GM20431 (cell line): ENCODE measurements around the gene DLG1.

Source experiments
- in situ Hi-C: fragments of 300-500 bp; cut with MseI, MboI; formaldehyde crosslinking; loops from one replicate; pipeline ENCODE4 v1.15.0; 2020; ENCODE audit warnings: low sequenced_read_pairs; ENCODE audit not compliant: unreplicated experiment

The DLG1 gene

DNA sequence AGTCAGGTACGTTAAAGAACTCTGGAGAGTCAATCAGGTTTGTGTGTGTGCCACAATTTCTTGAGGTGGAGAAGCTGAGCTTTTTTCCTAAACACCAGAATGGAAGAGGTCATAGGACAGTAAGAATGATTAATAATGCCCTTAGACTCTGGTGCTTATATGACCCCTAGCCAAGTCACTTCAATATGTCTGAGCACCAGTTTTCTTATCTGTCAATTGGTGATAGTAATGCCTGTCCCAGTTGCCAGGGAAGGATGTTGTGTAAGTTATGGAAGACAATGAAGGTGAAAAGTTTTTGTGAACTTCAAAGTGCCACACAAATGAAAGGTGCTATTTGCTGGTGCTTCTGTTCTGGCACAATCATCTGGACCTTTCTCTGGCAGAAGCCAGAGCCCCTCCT is 22.2 kb upstream of the DLG1 start:
- in situ Hi-C loops = no loop called here

DNA sequence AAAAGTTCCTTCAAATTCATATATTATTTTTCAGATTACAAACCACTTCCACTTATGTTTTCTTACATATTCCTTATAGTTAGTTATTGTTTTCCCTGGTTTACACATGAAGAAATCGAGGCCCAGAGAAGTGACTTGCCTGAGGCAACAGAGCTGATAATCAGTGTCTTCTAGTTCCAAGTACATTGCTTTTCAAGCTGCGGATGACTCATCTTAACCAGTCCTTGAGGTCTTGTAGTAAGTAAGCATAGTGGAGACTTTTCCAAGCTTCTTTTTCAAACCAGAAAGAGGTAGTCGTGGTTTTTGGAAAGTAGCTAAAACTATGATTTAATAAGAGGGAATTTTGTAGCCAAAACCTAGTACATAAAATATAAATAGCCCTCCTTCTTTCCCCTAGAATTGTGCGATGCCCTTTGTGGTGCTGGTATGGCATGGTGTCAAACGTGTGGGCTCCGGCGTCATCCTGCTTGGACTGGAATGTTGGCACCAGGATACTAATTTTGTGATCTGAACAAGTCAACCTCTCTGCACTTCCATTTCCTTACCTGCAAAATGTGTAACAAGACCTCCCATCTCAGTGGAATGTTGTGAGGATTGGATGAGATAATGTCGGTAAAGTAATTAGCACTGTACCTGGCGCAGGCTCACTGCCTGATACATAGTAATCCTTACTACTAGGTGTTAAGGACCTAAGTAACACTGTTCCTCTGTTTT is 19.0 kb upstream of the DLG1 start:
- in situ Hi-C loops = no loop called here

DNA sequence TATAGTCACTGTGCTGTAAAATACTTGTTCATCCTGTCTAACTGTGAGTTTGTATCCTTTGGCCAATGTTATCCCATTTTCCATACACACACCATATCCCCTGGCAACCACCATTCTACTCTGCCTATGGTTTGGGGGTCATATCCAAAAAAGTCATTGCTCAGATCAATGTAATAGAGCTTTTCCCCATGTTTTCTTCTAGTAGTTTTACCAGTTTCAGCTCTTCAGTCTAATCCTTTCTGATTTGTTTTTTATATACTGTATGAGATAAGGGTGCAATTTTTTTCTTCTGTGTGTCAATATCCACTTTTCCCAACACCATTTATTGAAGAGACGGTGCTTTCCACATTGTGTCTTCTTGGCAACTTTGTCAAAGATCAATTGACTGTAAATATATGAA is 14.0 kb upstream of the DLG1 start:
- in situ Hi-C loops = no loop called here

DNA sequence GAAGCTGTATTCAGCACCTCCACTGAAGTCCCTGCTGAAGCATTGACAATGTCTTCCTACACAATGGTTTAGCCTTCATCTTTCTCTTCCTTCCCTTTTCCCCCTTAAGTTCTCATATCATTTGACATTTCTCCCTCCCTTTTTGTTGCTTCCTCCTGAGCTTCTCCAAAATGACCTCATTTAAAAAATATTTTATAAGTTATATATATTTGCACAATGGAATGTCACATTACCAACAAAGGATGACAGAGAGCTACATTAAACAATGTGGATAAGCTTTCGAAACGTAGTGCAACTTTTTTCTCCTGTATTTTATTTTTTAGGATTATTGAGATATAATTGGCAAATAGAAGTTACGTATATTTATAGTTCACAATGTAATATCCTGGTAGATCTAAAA is 13.2 kb upstream of the DLG1 start:
- in situ Hi-C loops = no loop called here

DNA sequence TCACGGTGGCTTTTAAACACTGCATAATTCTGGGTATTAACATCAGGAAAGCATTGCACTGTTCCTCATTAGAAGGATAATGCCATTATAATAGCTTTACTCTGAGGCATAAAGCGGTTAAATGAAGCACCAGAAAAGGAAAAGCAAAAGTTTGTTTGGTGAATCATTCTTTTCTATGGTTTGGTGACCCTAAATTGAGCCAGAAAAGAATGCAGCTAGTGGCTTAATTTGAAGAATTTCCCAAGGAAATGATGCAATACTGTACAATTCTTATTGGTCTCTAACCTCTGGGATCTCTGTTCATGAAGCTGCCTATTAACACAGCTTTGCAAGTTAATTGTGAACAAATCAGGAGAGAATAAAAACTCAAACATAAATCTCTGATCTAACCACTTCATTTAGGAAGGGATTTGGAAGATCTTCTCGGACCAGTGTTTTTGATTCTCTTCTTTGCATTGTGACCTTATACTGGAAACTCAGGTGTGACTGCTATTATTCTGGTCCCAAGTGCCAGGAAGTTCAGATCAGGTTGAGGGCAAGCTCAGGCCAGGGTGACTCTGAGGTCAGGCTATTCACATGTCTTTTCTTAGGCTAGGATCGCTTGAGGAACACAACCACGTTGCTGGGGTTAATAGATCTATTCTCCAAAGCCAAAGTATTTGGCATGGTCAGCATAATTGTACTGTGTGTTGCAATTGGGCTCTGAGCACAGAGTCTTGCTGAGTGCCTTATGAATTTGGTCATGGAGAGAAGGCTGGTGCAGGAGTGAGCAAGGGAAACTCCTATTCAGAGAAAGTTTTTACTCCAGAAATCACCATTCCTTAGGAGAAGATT is 11.3 kb upstream of the DLG1 start:
- in situ Hi-C loops = no loop called here

DNA sequence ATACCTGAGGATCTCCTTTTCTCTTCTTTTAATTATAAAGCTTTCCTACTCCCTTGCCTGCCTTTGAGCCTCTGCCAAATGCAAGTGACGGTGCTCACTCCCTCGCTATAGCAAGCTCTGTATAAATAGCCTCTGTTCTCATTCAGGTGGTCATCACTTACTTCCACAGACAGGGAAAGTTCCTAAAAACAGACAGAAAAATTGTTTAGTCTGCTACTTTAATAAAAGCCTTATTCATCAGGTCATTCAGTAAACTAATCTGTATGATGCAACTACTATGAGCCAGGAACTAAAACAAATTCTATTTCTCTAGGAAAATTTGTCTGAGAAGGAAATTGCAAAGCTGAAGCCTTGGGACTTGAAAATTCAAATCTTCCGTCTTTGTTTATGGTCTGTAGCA is 10.2 kb upstream of the DLG1 start:
- in situ Hi-C loops = no loop called here

DNA sequence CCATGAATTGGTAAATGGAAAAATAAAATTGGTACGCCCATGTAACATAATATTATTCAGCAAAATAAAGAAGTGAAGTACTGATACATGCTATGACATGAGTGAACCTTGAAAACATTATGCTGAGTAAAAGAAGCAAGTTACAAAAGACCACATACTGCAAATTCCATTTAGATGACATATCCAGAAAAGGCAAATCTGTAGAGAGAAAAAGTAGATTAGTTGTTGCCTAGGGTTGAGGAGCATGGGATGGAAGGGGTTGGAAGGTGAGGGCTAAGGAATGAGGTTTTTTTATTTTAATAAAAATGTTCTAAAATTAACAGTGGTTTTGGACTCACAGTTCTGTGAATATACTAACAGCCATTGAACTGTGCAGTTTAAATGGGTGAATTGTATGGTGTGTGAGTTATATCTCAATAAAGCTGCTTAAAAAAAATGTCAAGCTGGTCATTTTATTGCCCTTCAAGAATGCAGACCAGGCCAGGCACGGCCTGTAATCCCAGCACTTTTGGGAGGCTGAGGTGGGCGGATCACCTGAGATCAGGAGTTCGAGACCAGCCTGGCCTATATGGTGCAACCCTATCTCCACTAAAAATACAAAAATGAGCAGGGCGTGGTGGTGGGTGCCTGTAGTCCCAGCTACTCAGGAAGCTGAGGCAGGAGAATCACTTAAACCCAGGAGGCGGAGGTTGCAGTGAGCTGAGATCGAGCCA is 8.1 kb upstream of the DLG1 start:
- in situ Hi-C loops = no loop called here

DNA sequence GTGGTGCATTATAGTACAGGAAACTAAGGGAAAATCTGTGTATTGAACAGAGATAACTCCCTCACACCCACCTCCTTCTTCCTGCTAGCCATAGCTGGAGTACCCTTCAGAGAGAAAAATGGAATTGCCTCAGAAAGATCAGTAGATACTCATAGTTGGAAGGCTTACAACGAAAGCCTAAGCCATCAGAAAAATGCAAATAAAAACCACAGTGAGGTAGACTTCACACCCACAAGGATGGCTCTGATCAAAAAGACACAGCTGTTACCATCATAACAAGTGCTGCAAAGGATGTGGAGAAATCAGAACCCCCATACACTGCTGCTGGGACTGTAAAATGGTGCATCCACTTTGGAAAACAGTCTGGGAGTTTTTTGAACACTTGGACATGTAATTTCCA is 7.4 kb upstream of the DLG1 start:
- in situ Hi-C loops = no loop called here

DNA sequence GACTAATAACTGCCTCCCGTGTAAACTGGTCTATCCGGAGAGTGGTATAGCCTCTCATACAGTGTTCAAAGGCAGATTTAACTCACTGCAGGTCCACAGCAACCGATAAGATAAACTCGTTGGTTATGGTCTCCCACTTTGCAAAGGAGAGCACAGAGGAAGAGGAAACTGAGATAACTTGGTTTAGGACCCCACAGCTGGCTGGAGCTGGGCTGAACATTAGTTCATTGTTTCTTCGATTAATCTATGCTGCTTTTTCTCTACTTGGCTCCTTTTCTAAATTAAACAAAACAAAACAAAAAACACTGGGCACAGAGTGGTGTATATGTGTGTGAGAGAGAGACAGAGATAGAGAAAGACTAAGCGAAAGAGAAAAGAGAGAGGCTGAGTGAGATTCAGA is 5.0 kb upstream of the DLG1 start:
- in situ Hi-C loops = no loop called here

DNA sequence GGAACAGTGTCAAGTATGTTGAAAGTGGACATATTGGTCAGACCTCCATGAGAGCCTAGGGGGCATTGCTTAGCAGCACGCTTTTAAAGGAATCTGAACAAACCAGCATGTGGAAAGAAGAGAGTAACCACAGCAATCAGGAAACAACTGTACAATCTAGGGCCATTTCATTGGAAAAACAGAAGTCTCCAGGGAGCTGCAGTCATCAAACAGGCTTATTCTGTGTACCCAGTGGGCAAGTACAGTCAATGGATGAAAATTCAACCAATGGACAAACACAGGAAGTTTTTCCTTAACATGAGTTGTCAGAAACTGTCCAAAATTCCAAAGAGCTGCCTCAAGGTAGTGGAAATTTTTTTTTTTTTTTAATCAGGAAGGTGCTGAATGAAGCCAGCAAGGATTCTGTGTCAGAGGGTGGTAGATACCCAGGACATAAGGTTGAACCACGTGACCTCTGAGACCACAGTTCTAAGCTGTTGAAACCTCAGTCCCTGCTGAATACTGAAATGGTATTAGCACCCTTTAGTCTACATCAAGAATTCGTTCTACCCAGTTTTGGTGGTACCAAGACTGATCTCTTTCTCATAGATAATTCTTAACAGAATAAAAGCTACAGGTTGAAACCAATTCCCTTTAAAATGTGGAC is 4.4 kb upstream of the DLG1 start:
- in situ Hi-C loops = no loop called here

DNA sequence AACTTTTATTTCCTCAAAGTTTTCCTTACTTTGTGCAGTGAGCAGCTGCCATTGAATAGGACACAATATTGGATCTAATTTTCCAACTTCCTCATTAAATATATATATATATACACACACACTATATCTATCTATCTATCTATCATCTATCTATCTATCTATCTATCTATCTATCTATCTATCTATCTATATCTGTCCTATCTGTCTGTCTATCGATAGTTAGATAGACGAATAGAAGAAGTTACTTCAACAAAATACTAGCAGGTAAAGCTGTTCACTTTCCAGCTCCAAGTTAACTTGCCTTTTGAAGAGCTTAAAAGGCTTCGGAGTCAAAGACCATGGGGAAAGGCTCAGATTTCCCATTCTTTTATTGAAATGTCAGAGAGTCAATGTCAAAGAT is 3.6 kb upstream of the DLG1 start:
- in situ Hi-C loops = no loop called here

DNA sequence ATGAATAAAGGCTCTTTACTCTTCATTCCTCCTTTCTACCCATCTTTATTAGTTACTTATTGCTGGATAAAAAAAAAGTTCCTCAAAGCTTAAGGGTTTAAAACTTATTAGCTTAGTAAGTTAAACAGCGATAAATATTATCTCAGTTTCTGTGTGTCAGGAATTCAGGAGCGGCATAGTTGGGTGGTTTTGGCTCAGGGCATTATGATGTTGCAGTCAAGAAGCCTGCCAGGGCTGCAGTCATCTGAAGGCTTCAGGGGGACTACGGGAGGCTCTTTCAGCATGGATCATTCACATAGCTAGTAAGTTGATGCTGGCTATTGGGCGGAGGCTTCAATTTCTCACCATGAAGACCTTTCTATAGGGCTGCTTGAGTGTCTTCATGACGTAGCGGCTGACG is 1.9 kb upstream of the DLG1 start:
- in situ Hi-C loops = no loop called here

DNA sequence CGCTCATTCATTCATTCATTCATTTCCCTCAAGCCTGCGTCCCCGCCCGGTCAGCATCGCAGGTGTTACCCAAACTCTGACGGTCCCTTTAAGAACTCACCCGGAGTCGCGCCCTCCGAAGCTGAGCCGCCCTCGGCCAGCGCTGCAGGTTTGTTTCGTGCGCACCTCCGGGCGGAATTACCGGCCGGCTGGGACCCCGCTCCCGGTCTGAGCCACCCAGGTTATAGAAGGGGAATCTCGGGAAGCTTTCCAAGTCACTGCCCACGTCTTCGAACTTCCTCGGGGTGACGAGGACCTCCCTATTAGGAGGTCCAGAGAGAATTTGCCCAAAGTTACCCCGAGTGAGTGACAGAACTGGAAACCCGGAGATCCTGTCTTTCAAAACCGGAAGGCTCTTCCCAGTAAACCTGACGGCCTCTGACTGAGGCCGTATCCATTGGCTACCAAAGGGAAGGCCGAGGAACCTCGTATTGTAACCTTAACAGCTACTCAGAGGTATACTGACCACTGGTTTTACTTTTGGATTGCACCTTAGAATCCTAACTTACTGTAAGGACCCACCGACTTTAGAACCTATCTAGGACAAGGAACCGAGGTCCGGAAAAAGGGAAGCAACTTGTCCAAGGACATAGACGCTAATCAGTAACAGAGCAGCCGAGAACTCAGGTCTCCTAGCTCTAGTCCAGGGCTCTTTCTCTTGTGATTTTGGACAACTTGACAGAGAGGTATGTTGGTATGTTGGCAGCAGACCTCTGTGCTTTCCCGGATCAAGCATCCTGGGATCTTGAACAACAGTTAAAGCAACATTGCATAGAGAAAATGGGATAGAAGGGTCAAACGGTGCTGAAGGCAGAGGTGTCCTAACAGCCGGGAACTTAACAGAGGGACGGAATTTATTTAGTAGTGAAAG is 788 bp upstream of the DLG1 start:
- in situ Hi-C loops = no loop called here

DNA sequence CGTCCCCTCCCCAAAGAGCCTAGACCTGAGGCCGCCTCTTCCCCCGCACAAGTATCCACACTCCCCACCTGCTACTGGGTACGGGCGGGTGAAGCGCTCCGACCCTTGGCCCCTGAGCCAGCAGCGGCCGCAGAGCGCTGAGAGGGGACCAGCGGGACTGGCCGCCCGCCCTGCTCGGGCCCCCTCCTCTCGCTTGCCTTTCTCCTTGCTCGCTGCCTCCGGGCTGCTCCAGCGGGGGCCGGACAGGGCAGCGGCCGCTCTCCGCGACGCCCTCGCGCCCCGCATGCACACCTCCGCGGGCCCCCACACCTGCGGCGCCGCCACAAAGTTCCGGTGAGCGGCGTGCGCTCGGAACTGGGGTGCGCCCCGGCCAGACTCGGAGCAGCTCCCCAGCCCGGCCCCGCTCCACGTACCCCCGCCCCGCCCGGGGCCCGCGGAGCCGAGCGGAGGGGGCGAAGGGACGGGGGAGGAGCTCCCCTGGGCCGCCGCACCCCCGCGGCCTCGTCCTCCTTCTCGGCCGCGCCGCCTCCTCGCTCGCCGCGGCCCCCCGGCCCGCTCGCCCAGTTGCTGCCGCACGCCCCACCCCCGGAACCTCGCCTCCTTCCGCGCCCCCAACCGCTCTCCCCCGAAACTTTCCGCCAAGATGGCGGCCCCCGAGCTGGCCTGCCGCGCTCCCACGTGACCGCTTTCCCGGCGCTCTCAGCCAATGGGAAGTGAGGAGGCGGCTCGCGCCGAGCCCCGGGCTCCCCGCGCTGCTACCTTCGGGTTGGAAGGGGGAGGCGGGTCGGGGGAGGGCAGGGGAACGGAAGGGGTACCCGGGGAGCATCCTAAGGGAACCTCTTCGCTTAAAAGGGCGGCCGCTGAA is 704 bp downstream of the DLG1 start:
- in situ Hi-C loops = no loop called here

DNA sequence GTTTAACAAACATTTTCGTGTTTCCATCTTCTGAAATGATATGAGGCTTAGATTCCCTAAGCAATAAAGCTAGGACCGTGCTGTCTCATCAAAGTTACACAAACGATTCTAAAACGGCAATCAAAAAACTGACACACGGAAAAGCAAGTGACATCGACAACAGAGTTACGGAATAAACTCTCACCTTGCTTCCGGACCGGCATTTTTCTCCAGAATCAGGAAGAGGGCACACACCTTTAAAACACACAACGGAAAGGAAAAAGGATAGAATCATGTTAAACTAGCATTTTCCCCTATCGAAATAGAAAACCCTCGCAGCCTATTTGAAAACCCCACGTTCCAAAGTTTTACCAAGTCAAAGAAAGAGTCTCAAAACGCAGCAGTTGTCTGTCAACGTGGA is 1.4 kb downstream of the DLG1 start:
- in situ Hi-C loops = no loop called here

DNA sequence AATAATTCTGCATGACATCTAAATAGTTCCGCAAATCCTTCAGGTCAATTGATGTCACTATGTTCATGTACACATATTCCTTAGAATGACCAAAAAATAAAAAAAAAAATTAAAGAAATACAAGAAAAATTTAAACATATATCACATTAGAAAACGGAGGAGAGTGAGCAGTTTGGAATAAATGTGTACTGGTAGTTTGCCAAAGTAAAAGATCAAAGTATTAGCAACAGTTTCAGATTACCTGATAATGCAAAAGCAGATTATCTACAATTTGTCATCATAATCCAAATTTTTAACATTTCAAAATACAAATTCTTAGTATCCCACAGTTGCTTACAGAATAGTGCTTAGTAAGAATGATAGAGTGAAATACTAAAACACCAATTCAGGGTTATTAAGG is 1.9 kb downstream of the DLG1 start:
- in situ Hi-C loops = no loop called here

DNA sequence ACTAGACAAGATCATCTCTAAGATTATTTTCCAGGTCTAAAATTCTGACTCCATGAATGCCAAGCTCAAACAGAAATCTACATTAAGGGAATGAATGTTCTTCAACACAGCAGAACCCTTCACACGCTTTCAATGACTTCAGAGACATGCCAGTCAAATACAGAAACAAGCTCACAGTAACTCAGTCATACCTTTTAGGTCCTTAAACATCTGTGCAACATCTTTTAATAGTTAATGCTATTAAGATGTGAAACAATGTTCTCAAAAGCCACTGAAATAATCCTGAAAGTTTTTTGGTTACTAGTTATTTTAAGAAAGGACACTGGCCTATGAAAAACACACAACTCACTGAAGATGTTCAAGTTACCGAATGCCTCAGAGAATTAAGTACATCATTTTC is 2.5 kb downstream of the DLG1 start:
- in situ Hi-C loops = no loop called here

DNA sequence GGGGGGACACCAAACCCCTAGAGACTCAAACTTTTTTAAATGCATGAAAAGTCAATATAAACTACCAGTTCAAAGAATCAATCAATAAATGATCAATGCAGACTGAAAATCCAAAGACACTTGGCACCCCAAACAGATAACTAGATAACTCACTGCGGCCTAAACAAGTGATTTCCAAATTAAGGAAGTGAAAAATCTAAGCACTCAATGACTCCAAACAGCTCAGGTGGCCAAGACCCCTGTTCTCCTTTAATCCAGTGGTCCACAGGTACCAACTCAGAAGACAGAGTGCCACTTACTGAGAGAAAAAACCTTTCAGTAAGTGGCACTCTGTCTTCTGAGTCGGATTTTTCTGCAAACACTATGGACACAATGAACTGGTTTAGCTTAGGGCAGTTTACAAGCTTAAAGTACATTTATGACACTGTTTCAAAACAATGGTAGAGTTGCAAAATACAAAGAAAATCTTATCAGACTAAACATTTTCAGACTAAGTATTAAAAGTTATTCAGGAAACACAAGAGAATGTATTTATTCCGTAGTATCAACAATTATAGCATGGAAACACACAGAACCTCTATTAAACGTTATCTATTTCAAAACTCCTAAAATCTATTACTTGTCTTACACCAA is 4.7 kb downstream of the DLG1 start:
- in situ Hi-C loops = no loop called here
